SK-N-SH (cell line): Measurements from ENCODE around the gene NOTCH1. TPM values are rescaled to one million over a fixed set of nuclear protein-coding genes. Genes with fewer than 3 reads are reported as not detected.

Source experiments
- CTCF ChIA-PET: fragments of 300-600, 350-600 bp; formaldehyde crosslinking; extraction: SDS; loops from one replicate; lab custom pipeline; 2021; lab: Yijun Ruan, JAX
- POLR2A ChIA-PET: fragments of 350-600 bp; sonication (Branson Sonifier 250); formaldehyde crosslinking; extraction: SDS; loops from one replicate; lab custom pipeline; 2020; ENCODE audit warnings: antibody characterized with exemption, inconsistent platforms; lab: Yijun Ruan, JAX
- DNase-seq: peaks from one replicate; pipeline ENCODE4 v3.0.0; 2012
- H2AFZ ChIP-seq: fragments of 200-600 bp; sonication (generic); 2 replicates; pipeline ENCODE4 v1.8.1; 2016; ENCODE audit warnings: antibody characterized with exemption, mild to moderate bottlenecking, low read depth
- H3F3A ChIP-seq: fragments of 200-600 bp; sonication (generic); replicated peaks from 2 replicates; pipeline ENCODE3; 2016; ENCODE audit warnings: antibody characterized with exemption, mild to moderate bottlenecking; ENCODE audit not compliant: insufficient read depth
- H3K27ac ChIP-seq, 2 experiments: fragments of 200-500 bp in 1 of 2; fragments of 200-600 bp in 1 of 2; sonication (Bioruptor generic) in 1 of 2; sonication (generic), shearing (Covaris generic) in 1 of 2; 2 replicates each; pipeline versions ENCODE4 v1.5.1 to v1.6.1; 2014 to 2016; ENCODE audit warnings: low read depth in 2 of 2, inconsistent platforms in 1 of 2, low read length in 1 of 2, mild to moderate bottlenecking in 1 of 2, mixed read lengths in 1 of 2
- H3K27me3 ChIP-seq: fragments of 200-600 bp; sonication (generic), shearing (Covaris generic); 2 replicates; pipeline ENCODE4 v1.6.1; 2016; ENCODE audit warnings: mixed run types; ENCODE audit not compliant: insufficient read depth
- H3K36me3 ChIP-seq, 2 experiments: fragments of 200-500 bp in 1 of 2; fragments of 200-600 bp in 1 of 2; sonication (Bioruptor generic) in 1 of 2; sonication (generic) in 1 of 2; replicated peaks in 1 of 2; 2 replicates each; pipeline versions ENCODE3 to v1.5.1; 2014 to 2016; ENCODE audit warnings: low read length in 1 of 2, mild to moderate bottlenecking in 1 of 2; ENCODE audit not compliant: insufficient read depth in 2 of 2, control insufficient read depth in 1 of 2
- H3K4me1 ChIP-seq, 2 experiments: fragments of 200-500 bp in 1 of 2; fragments of 200-600 bp in 1 of 2; sonication (Bioruptor generic) in 1 of 2; sonication (generic), shearing (Covaris generic) in 1 of 2; 2 replicates each; pipeline versions ENCODE4 v1.5.1 to v1.6.1; 2014 to 2016; ENCODE audit warnings: low read depth in 1 of 2, low read length in 1 of 2, mixed run types in 1 of 2; ENCODE audit not compliant: insufficient read depth in 2 of 2, control insufficient read depth in 1 of 2
- H3K4me2 ChIP-seq: fragments of 200-600 bp; sonication (generic), shearing (Covaris generic); 2 replicates; pipeline ENCODE4 v1.6.1; 2017; ENCODE audit warnings: mixed run types
- H3K4me3 ChIP-seq, 2 experiments: fragments of 200-500 bp in 1 of 2; fragments of 200-600 bp in 1 of 2; sonication (Bioruptor generic) in 1 of 2; sonication (generic), shearing (Covaris generic) in 1 of 2; 2 replicates each; pipeline versions ENCODE4 v1.5.1 to v1.8.1; 2014 to 2016; ENCODE audit warnings: low read depth in 2 of 2, inconsistent platforms in 1 of 2, low read length in 1 of 2, mild to moderate bottlenecking in 1 of 2, mixed read lengths in 1 of 2, moderate library complexity in 1 of 2
- H3K79me2 ChIP-seq: fragments of 200-600 bp; sonication (generic); 2 replicates; pipeline ENCODE4 v1.8.1; 2017; ENCODE audit warnings: mild to moderate bottlenecking; ENCODE audit not compliant: insufficient read depth
- H3K9ac ChIP-seq: fragments of 200-600 bp; sonication (generic); 2 replicates; pipeline ENCODE4 v1.6.1; 2017; ENCODE audit warnings: mixed run types
- H3K9me2 ChIP-seq: fragments of 200-600 bp; sonication (generic); 2 replicates; pipeline ENCODE4 v1.6.1; 2017; ENCODE audit warnings: mixed run types
- H3K9me3 ChIP-seq: fragments of 200-600 bp; sonication (generic); 2 replicates; pipeline ENCODE4 v1.6.1; 2017; ENCODE audit warnings: mixed run types, mild to moderate bottlenecking, moderate library complexity
- H4K20me1 ChIP-seq: fragments of 200-600 bp; sonication (generic); 2 replicates; pipeline ENCODE4 v1.6.1; 2017; ENCODE audit warnings: mild to moderate bottlenecking, mixed run types; ENCODE audit not compliant: insufficient read depth
- CHD2 ChIP-seq: fragments of 150-350 bp; IDR thresholded peaks from 2 replicates; pipeline ENCODE4 v1.6.1; 2018; ENCODE audit warnings: low read length; ENCODE audit not compliant: partially characterized antibody
- ELF1 ChIP-seq: IDR thresholded peaks from 2 replicates; pipeline ENCODE4 v1.4.0; 2012
- FOSL2 ChIP-seq: IDR thresholded peaks from 2 replicates; pipeline ENCODE4 v1.4.0; 2012; ENCODE audit warnings: low read depth, mild to moderate bottlenecking, moderate library complexity, borderline replicate concordance
- MAX ChIP-seq: IDR thresholded peaks from 2 replicates; pipeline ENCODE4 v1.4.0; 2012; ENCODE audit warnings: low read depth
- MEF2A ChIP-seq: IDR thresholded peaks from 2 replicates; pipeline ENCODE4 v1.4.0; 2012; ENCODE audit warnings: low read depth, borderline replicate concordance
- NRF1 ChIP-seq: IDR thresholded peaks from 2 replicates; pipeline ENCODE4 v1.6.1; 2012; ENCODE audit warnings: low read depth, mild to moderate bottlenecking, low read length
- POLR2AphosphoS5 ChIP-seq: IDR thresholded peaks from 2 replicates; pipeline ENCODE4 v1.6.1; 2012; ENCODE audit warnings: low read depth, low read length
- RAD21 ChIP-seq: IDR thresholded peaks from 2 replicates; pipeline ENCODE4 v1.6.1; 2012; ENCODE audit warnings: mild to moderate bottlenecking, low read length
- RFX5 ChIP-seq: IDR thresholded peaks from 2 replicates; pipeline ENCODE4 v1.6.1; 2012; ENCODE audit warnings: mild to moderate bottlenecking, improper control_type of control experiment, low read length
- SMC3 ChIP-seq: IDR thresholded peaks from 2 replicates; pipeline ENCODE4 v1.6.1; 2012; ENCODE audit warnings: low read depth, low read length, improper control_type of control experiment
- TCF12 ChIP-seq: IDR thresholded peaks from 2 replicates; pipeline ENCODE4 v1.4.0; 2012
- USF1 ChIP-seq: IDR thresholded peaks from 2 replicates; pipeline ENCODE4 v1.4.0; 2012; ENCODE audit warnings: low read depth, borderline replicate concordance
- WGBS: methylation state at CpG from one replicate; pipeline ENCODE4 v1.1.6; 2017; ENCODE audit warnings: low lambda C conversion rate; 5-methylcytosine and 5-hydroxymethylcytosine counted together
- polyA plus RNA-seq, 3 experiments: library from polyadenylated mRNA; depleted of rRNA; stranded (reverse); fragments of >200 nt; gene quantifications; 2 replicates each; pipeline ENCODE4 v1.2.3, GENCODE V29; 2012

NOTCH1 gene
- polyA plus RNA-seq, 1 of the 3 experiments (the other 2 are of a cell fraction) = 6.6 TPM

- POLR2A ChIA-PET = no interaction called here
Measured at GRCh38 chr9:136550439-136551289, 4.8 kb upstream of the NOTCH1 start.

GRCh38 chr9:136549010-136549980 is 3.4 kb upstream of the NOTCH1 start:
- no peak overlapping the region for H3K9ac ChIP-seq

More at GRCh38 chr9:136550439-136551289, 4.8 kb upstream of the NOTCH1 start:
- TF ChIP-seq MAX = 0 out of 2 replicates have a peak, but pooled peaks have one; percentile 21
- no peak for TF ChIP-seq RAD21
- TF ChIP-seq FOSL2 = no peak
- H3K4me2 ChIP-seq = peak overlapping the region; percentile 67; the same call in 1 of the 2 replicates
- peak overlapping the region; percentile 47; the same call in 1 of the 2 replicates for H3K9ac ChIP-seq
- H3K27ac ChIP-seq = peak overlapping the region; percentile 50 to 70; a peak in 3 of 4 replicates
- no peak for DNase-seq
- no peaks in the 10 kb centered on the region for H3K9me2 ChIP-seq
- no peaks in the 10 kb centered on the region for H4K20me1 ChIP-seq
- 0 out of 2 replicates have a peak overlapping the region, but pooled peaks have one; percentile 73 for H2AFZ ChIP-seq
- peaks cover 32 to 34% of the 10 kb centered on the region in 2 experiments; a peak in 3 of 4 replicates for H3K4me1 ChIP-seq
- H3K36me3 ChIP-seq = no peaks in the 10 kb centered on the region
- 100% methylated on average over 1 of the region's 13 CpGs for WGBS
- no peaks in the 10 kb centered on the region for H3F3A ChIP-seq
- H3K4me3 ChIP-seq = no peak overlapping the region
- H3K79me2 ChIP-seq = no peaks in the 10 kb centered on the region
- CTCF ChIA-PET = interaction anchor here (1.9 kb wide), 1 partner anchor 66 kb away, joined by 5 read pairs; no protein-coding TSS in a partner anchor
- no peaks in the 10 kb centered on the region for H3K9me3 ChIP-seq
- H3K27me3 ChIP-seq = no peaks in the 10 kb centered on the region

More at GRCh38 chr9:136549010-136549980, 3.4 kb upstream of the NOTCH1 start:
- Histone ChIP-seq H3K9me3 (no peaks in the 10 kb centered on the region), H3K79me2 (peaks cover 12% of the 10 kb centered on the region), H3K4me1 (peaks cover 32 to 35% of the 10 kb centered on the region in 2 experiments; a peak in 3 of 4 replicates), H3K27ac (peak overlapping the region in 1 of 2 experiments; percentile 50; a peak in 1 of 4 replicates), H3K4me2 (no peak overlapping the region), H3K9me2 (no peaks in the 10 kb centered on the region), H2AFZ (no peak overlapping the region), H3K27me3 (no peaks in the 10 kb centered on the region), H3K36me3 (no peaks in the 10 kb centered on the region), H3F3A (no peaks in the 10 kb centered on the region), H4K20me1 (peaks cover 3% of the 10 kb centered on the region), H3K4me3 (no peak overlapping the region)
- TF ChIP-seq USF1 = no peak
- TF ChIP-seq CHD2 = no peak
- TF ChIP-seq RFX5 = no peak
- no peak for TF ChIP-seq NRF1
- no peak for TF ChIP-seq POLR2AphosphoS5
- TF ChIP-seq MEF2A = no peak
- no peak for TF ChIP-seq SMC3
- TF ChIP-seq RAD21 = no peak
- no peak for TF ChIP-seq TCF12
- TF ChIP-seq ELF1 = no peak
- DNase-seq = no peak
- CTCF ChIA-PET = interaction anchor here (1.3 to 1.4 kb wide), 2 partner anchors 14 to 80 kb away, joined by 4 to 5 read pairs; no protein-coding TSS in a partner anchor
- 94% methylated on average over 15 of the region's 29 CpGs for WGBS
- POLR2A ChIA-PET = no interaction called here
